ENCODE results near the gene CYP3A4.

Gene CYP3A4

DNA sequence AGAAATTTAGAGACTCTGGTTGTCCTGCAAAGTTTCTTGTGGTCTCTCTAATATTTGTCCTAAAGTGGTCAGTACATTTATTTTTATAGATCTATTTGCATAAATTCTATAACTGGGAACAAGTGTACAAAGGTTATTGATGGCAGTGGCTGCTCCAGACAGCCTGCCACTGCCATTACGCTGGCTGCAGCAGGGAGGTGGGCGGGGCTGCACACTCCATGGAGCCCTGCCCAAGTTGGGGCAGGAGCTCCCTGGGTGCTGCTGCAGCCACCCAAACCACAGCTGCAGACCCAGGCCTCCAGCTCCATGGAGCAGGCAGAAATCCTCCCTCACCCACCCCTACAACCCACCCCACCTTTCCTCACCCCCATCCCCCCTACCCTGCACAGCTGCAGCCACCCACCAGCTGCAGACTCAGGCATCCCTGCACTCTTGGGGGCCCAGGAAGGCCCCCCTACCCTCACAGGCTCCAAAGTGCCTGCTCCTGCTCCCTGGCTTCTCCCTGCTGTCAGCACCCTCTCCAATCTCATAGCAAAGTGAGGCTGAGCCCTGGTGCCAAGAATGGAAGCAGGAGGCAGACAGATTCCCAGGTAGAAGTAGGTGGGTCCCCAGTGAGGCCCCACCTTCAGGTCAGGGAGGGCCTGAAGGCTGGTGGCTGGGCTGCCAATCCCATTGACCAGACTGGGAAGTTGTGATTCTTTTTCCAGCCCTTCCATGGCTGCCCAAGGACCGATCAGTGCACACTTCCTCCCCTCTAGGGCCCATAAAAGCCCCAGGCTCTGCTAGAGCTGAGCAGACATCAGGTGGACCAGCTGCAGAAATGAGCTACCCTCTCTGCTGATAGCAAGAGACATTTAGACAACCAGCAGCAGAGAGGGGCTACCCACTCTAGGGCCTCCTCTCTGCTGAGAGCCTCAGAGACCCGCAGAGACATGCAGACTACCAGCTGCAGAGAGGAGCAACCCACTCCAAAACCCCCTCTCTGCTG lies 39.0 kb upstream of the CYP3A4 start:
- H3K9me3 ChIP-seq (ENCODE audit: insufficient read depth, low read length): no peaks in the 10 kb centered on the region
- no peak overlapping the region for H3K4me2 ChIP-seq (ENCODE audit: low read depth, low read length, poor library complexity, severe bottlenecking)
- no peak overlapping the region for H3K27ac ChIP-seq (ENCODE audit: low read depth, low read length)
- H3K27me3 ChIP-seq (ENCODE audit: low read length): no peaks in the 10 kb centered on the region
- no peak overlapping the region for H3K9ac ChIP-seq (ENCODE audit: low read length)
- no peaks in the 10 kb centered on the region for H4K20me1 ChIP-seq (ENCODE audit: low read depth, low read length)
- TF ChIP-seq EZH2phosphoT487 (conservative IDR thresholded peaks at IDR 0.05; ENCODE audit: low read length): no peak
- TF ChIP-seq, protein P1, sequence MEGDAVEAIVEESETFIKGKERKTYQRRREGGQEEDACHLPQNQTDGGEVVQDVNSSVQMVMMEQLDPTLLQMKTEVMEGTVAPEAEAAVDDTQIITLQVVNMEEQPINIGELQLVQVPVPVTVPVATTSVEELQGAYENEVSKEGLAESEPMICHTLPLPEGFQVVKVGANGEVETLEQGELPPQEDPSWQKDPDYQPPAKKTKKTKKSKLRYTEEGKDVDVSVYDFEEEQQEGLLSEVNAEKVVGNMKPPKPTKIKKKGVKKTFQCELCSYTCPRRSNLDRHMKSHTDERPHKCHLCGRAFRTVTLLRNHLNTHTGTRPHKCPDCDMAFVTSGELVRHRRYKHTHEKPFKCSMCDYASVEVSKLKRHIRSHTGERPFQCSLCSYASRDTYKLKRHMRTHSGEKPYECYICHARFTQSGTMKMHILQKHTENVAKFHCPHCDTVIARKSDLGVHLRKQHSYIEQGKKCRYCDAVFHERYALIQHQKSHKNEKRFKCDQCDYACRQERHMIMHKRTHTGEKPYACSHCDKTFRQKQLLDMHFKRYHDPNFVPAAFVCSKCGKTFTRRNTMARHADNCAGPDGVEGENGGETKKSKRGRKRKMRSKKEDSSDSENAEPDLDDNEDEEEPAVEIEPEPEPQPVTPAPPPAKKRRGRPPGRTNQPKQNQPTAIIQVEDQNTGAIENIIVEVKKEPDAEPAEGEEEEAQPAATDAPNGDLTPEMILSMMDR (IDR thresholded peaks at IDR 0.05; ENCODE audit: insufficient read depth, low read length, poor library complexity, severe bottlenecking): no peak
- no peaks in the 10 kb centered on the region for H3K36me3 ChIP-seq (ENCODE audit: low read length)
- H3K4me3 ChIP-seq (ENCODE audit: insufficient read depth, low read length, poor library complexity, severe bottlenecking): no peak overlapping the region
- no peaks in the 10 kb centered on the region for H3K79me2 ChIP-seq (ENCODE audit: insufficient read depth, low read length)
- no peak overlapping the region for H2AFZ ChIP-seq (ENCODE audit: low read depth, low read length, severe bottlenecking)
- no peaks in the 10 kb centered on the region for H3K9me2 ChIP-seq (replicated peaks; ENCODE audit: insufficient read depth, low read length)
- no peaks in the 10 kb centered on the region for H3F3A ChIP-seq (ENCODE audit: insufficient read depth)

- no peak overlapping the region for H3K4me3 ChIP-seq (ENCODE audit: insufficient read depth, low read length, poor library complexity, severe bottlenecking)
- no peak overlapping the region for H2AFZ ChIP-seq (ENCODE audit: low read depth, low read length, severe bottlenecking)
- no peak overlapping the region for H3K4me2 ChIP-seq (ENCODE audit: low read depth, low read length, poor library complexity, severe bottlenecking)
- H3F3A ChIP-seq (ENCODE audit: insufficient read depth): no peaks in the 10 kb centered on the region
- H4K20me1 ChIP-seq (ENCODE audit: low read depth, low read length): no peaks in the 10 kb centered on the region
- H3K27ac ChIP-seq (ENCODE audit: low read depth, low read length): no peak overlapping the region
- no peaks in the 10 kb centered on the region for H3K9me3 ChIP-seq (ENCODE audit: insufficient read depth, low read length)
- H3K27me3 ChIP-seq (ENCODE audit: low read length): no peaks in the 10 kb centered on the region
- no peaks in the 10 kb centered on the region for H3K9me2 ChIP-seq (replicated peaks; ENCODE audit: insufficient read depth, low read length)
- H3K9ac ChIP-seq (ENCODE audit: low read length): no peak overlapping the region
- H3K36me3 ChIP-seq (ENCODE audit: low read length): no peaks in the 10 kb centered on the region
- no peaks in the 10 kb centered on the region for H3K79me2 ChIP-seq (ENCODE audit: insufficient read depth, low read length)
- TF ChIP-seq, protein P1 (IDR thresholded peaks at IDR 0.05; ENCODE audit: insufficient read depth, low read length, poor library complexity, severe bottlenecking): no peak
- no peak for TF ChIP-seq EZH2phosphoT487 (conservative IDR thresholded peaks at IDR 0.05; ENCODE audit: low read length)
These were observed 36.5 kb upstream of the CYP3A4 start for GRCh38 chr7:99820408-99821027.

DNA sequence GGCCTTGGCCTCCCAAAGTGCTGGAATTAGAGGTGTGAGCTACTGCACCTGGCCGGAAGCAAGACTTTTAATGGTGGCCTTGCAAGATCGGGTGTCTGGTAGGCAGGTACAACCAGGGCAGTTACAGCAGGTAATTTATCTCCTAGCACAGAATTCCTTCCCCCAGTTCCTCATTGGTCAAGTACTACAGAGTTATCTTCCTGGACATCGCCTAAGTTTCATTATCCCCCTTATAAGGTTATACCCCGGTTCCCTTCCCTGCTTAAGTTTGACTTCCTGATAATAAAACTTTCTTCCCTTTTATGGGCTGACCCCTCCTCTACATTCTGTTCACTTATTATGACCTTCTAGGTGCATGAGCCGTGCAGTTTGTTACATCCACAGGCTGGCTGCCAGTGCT lies 24.8 kb upstream of the CYP3A4 start:
- Histone ChIP-seq H3K27me3 (ENCODE audit: low read length) (no peaks in the 10 kb centered on the region), H3F3A (ENCODE audit: insufficient read depth) (no peaks in the 10 kb centered on the region), H2AFZ (ENCODE audit: low read depth, low read length, severe bottlenecking) (no peak overlapping the region), H3K27ac (ENCODE audit: low read depth, low read length) (no peak overlapping the region), H3K4me2 (ENCODE audit: low read depth, low read length, poor library complexity, severe bottlenecking) (no peak overlapping the region), H3K36me3 (ENCODE audit: low read length) (no peaks in the 10 kb centered on the region), H3K79me2 (ENCODE audit: insufficient read depth, low read length) (no peaks in the 10 kb centered on the region), H3K9ac (ENCODE audit: low read length) (no peak overlapping the region), H3K9me2 (replicated peaks; ENCODE audit: insufficient read depth, low read length) (no peaks in the 10 kb centered on the region), H4K20me1 (ENCODE audit: low read depth, low read length) (no peaks in the 10 kb centered on the region), H3K4me3 (ENCODE audit: insufficient read depth, low read length, poor library complexity, severe bottlenecking) (no peak overlapping the region), H3K9me3 (ENCODE audit: insufficient read depth, low read length) (no peaks in the 10 kb centered on the region)
- TF ChIP-seq, protein P1 (IDR thresholded peaks at IDR 0.05; ENCODE audit: insufficient read depth, low read length, poor library complexity, severe bottlenecking): no peak
- TF ChIP-seq EZH2phosphoT487 (conservative IDR thresholded peaks at IDR 0.05; ENCODE audit: low read length): no peak

All from SU-DHL-6 (cell line).